Lower leg skin (tissue), 4 donors: ENCODE data around the gene PLEKHM3. TPM values are rescaled to one million over a fixed set of nuclear protein-coding genes. Genes with fewer than 3 reads are reported as not detected.
"Not testable (repeated sequence)": the region's sequence is repeated elsewhere in the genome, so short reads cannot be mapped to it uniquely, and the experiment has no call there.

Experiments
- DNase-seq, 2 donors: peaks; one replicate each; pipeline ENCODE4 v3.0.0-alpha.2; 2019; ENCODE audit warnings: low spot score in 2 of 2
- H3K4me3 ChIP-seq: fragments of 200-600 bp; sonication (generic); 2 replicates; pipeline ENCODE4 v1.5.1; 2017; ENCODE audit warnings: mild to moderate bottlenecking, low read depth; ENCODE audit not compliant: poor library complexity, severe bottlenecking
- CTCF ChIP-seq, 3 donors: fragments of 450-650 bp; IDR thresholded peaks; one replicate each; pipeline ENCODE4 v1.5.1; 2016; ENCODE audit warnings: antibody characterized with exemption in 3 of 3, mild to moderate bottlenecking in 3 of 3, moderate library complexity in 2 of 3
- POLR2A ChIP-seq, 2 donors: fragments of 450-650 bp; IDR thresholded peaks; one replicate each; pipeline ENCODE4 v1.6.1; 2016 to 2017; ENCODE audit warnings: antibody characterized with exemption in 2 of 2, mild to moderate bottlenecking in 1 of 2, moderate library complexity in 1 of 2
- WGBS, 2 donors: methylation state at CpG; one replicate each; pipeline ENCODE4 v1.1.5; 2018; 5-methylcytosine and 5-hydroxymethylcytosine counted together
- intact Hi-C: fragments of 100-400 bp; cut with DNase I; formaldehyde crosslinking; loops from one replicate; pipeline ENCODE4 v1.15.0; 2023; ENCODE audit warnings: low total_unique reads
- total RNA-seq, 4 donors: library from RNA; depleted of rRNA; stranded (reverse); fragments of >200 nt; gene quantifications; one replicate each; pipeline ENCODE4 v1.1.0, GENCODE V29; 2016

Gene PLEKHM3
- total RNA-seq, 4 donors from 2014 or later: 18.3 to 22.2 (median 19.4) TPM

GRCh38 chr2:207950761-207951114, 74.6 kb downstream of the PLEKHM3 start:
- H3K4me3 ChIP-seq: no peak overlapping the region
- no peak for DNase-seq
- WGBS, 2 donors: 62 to 72% methylated on average over 2 of the region's 2 CpGs
- TF ChIP-seq CTCF (IDR thresholded peaks at IDR 0.05) (no peak), POLR2A (IDR thresholded peaks at IDR 0.05) (no peak)
- intact Hi-C loops: no loop called here

- intact Hi-C loops: no loop called here
- WGBS, 2 donors: 74 to 77% methylated on average over 8 of the region's 8 CpGs
- TF ChIP-seq CTCF (IDR thresholded peaks at IDR 0.05) (no peak), POLR2A (IDR thresholded peaks at IDR 0.05) (no peak)
- DNase-seq: no peak
- no peak overlapping the region for H3K4me3 ChIP-seq
Observed at GRCh38 chr2:207950063-207950760, 75.1 kb downstream of the PLEKHM3 start.

GRCh38 chr2:207949245-207949644, 76.1 kb downstream of the PLEKHM3 start:
- H3K4me3 ChIP-seq, DNase-seq, intact Hi-C loops: not testable (repeated sequence)
- WGBS, 2 donors: 94 to 96% methylated on average over 1 of the region's 1 CpG

GRCh38 chr2:207944979-207945600, 80.2 kb downstream of the PLEKHM3 start:
- TF ChIP-seq POLR2A (IDR thresholded peaks at IDR 0.05): no peak
- no peak for TF ChIP-seq CTCF (IDR thresholded peaks at IDR 0.05)
- intact Hi-C loops: no loop called here
- no peak overlapping the region for H3K4me3 ChIP-seq
- DNase-seq: no peak
- WGBS, 2 donors: 75 to 76% methylated on average over 4 of the region's 4 CpGs

GRCh38 chr2:207944334-207944733, 81.0 kb downstream of the PLEKHM3 start:
- no peak overlapping the region for H3K4me3 ChIP-seq
- no peak for TF ChIP-seq CTCF (IDR thresholded peaks at IDR 0.05)
- no peak for TF ChIP-seq POLR2A (IDR thresholded peaks at IDR 0.05)
- intact Hi-C loops: no loop called here
- no peak for DNase-seq
- WGBS, 2 donors: 91 to 94% methylated on average over 6 of the region's 6 CpGs

GRCh38 chr2:207939342-207940108, 85.8 kb downstream of the PLEKHM3 start:
- intact Hi-C loops: no loop called here
- H3K4me3 ChIP-seq: no peak overlapping the region
- TF ChIP-seq CTCF (IDR thresholded peaks at IDR 0.05): no peak
- no peak for TF ChIP-seq POLR2A (IDR thresholded peaks at IDR 0.05)
- 81 to 91% methylated on average over 8 of the region's 8 CpGs for whole genome bisulfite sequencing, 2 donors
- DNase-seq: no peak
